HG03045 (cell line): ENCODE data around the gene EPSTI1.

Experiments used
- ATAC-seq: cut with Tn5 transposase; IDR thresholded peaks from one replicate; pipeline ENCODE4 v1.9.1; 2021; ENCODE audit warnings: mild to moderate bottlenecking, moderate library complexity; ENCODE audit not compliant: unreplicated experiment

Gene EPSTI1

DNA sequence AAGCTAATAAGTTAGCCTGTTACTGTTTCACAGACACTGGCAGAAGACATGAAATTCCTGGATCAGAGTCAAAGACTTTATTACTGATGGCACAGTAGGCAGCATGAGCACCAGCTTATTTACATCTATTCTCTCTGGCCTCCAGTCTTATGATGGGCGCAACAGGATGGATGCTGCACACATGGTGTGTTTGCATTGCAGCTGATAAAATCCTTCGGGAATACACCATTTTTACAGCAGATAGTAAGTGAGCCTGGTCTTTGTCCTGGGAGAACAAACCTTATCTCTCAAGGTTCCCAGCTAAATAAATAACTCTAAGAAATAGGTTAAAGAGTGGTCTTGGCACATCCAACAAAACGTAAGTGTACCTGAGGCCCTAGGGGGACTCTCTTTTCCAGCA lies 16.0 kb downstream of the EPSTI1 start:
- no peak for ATAC-seq

DNA sequence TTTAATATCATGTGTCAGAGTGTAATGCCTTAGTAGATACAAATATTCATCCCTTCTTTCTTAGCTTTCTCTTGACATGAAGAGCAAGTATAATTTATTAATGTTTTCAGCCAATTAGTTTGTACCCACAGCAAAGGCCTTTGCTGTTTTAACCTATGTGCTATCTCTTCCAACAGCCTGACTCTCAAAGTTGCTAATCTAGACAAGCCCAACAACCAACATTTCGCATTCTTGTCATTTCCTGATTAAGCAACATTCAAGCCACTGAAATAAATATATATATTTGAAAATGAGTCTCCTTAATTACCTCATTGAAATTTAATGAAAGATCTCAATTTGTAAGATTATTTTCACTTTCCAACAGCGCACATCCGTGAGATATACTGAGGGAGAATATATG lies 18.5 kb downstream of the EPSTI1 start:
- no peak for ATAC-seq

DNA sequence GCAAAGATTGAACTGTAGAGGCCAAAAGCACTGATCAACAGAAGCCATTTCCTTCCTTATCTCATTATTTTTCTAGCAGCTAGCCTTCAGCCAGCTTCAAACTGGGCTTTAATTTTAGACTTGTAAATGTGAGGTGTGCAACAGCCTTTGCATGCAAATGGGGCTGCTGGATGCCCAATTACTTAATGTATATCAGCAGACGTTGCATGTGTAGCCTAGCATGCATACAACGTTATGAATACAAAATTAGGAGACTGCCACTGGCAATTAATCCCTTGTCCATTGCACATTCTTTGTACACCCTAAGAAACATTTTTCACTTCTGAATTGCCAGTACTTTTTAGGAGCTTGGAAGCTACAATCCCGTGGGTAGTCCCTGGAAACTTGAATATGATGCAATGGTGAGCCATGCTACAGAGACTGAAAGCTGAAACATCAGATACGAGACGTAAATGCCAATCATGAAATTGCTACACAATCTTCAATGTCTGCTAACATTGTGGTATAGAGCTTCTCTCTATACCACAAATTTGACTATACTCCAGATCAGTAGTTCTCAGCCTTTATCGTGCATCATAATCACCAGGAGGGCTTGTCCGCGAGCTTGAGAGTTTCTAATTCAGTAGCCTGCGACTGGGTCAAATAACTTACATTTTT lies 20.2 kb downstream of the EPSTI1 start:
- no peak for ATAC-seq

DNA sequence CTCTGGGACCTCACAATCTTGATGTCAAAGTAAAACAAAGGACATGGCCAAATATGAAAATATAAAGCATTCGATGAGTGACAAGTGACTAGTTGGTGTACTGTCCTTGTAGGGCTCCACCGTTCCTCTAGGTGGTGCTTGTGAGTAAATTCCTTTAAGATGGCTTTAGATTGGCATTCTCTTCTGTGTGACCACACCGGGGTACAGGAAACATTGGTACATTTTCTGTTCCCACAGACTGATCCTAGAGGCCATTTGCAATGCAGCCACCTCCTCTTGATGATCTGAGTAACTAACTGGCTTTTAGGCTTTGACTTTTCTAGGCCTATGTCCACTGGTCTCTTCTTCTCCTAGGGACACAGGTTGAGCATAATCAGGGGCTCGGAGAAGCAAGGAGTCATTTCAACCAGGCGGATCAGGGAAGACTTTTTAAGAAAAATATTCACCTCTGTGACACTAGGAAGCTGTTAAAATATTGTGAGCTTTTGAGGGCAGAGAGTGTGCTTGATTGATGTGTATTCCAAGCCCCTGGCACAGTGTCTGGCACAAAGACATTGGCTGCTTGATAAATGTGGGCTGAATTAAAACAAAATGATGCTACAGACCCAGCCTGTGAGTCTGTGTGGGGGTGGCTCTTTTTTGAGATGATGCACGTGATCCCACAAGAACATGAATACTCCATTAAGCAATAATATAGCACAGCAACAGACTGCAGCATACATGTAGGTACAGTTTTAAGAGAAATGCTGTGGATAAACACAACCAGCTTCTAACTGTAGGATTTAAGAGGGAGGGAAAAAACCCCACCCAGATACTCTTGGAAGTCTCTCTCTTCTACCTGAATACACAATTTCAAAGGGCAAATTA lies 21.0 kb downstream of the EPSTI1 start:
- ATAC-seq = peak; percentile 59

DNA sequence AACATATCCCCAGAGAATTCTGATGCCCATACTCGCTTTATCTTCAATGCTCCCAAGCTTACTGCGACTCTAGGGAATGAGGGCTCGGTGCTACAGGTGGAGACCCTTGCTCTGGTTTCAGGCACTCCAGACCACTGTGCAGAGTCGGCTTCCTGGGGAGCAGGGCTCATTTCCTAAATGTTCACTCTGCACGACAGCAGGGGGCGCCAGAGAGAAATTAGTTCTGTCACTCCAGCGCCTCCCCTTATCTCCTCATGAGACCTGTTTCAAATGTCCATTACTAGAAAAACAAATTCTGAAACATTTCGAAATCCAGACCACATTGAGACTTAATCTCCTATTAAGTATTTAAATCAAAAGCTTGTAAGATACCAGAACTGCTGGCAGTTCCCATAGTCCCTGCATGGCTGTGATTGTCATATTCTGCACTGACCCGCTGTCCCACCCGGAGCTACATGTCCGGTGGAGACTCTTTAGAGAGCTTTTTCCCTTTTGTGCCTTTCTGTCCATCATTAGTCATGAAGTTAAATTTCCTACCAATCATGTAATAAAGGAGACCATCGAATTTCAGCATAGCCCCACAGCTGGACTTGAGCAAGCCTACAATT lies 22.4 kb downstream of the EPSTI1 start:
- ATAC-seq = no peak

DNA sequence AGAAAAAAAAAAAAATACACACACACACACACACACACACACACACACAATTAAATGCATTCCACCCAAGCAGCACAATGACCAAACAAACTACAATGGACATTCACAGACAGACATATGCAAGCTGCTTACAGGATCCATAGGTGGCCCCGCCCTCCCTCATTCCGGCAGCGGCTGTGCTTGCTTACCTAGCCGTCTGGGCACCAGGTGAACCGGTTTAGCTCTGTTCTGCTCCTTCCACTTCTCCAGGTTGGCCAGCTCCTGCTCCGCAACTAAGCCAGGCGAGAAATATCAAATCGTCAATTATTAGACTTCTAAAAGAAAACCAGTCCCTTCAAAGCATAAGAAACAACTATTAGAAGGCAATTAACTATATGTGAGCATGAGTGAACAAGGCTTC lies 23.1 kb downstream of the EPSTI1 start:
- no peak for ATAC-seq

DNA sequence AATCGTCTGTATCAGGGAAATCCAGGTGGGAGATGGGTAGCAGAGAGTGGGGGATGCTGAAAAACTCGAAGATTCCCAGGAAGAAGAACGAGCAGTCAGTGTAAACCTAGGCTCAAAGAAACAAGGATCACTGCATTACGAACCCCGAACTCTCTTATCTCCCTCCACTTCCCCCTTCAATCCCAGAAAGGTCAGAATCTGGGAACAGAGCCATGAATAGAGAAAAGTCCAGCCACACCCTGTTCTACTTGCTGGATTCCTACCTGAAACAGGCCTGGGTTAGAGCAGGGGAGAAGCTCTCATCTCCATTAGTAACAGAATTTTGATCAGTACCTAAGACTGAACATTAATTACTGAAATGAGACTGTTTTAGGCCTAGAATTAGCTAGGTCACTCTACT lies 24.4 kb downstream of the EPSTI1 start:
- no peak for ATAC-seq

DNA sequence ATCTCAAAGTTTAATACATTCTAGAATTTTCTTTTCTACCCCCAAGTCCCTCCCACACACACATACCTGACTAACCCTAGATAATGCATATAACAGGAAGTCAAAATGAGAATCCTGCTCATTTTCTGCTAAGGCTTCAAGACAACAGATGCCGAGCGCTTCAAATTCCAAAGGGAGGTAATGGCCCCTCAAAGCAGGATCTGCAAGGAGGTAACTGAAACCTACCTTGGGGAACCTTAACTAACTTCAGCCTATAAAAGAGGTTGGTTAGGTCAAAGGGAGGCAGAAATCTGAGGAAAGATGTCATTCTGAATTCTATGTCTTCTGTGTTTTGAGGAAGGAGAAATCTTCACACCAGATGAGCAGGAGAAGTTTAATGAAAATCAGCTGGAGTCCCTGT lies 26.8 kb downstream of the EPSTI1 start:
- no peak for ATAC-seq

DNA sequence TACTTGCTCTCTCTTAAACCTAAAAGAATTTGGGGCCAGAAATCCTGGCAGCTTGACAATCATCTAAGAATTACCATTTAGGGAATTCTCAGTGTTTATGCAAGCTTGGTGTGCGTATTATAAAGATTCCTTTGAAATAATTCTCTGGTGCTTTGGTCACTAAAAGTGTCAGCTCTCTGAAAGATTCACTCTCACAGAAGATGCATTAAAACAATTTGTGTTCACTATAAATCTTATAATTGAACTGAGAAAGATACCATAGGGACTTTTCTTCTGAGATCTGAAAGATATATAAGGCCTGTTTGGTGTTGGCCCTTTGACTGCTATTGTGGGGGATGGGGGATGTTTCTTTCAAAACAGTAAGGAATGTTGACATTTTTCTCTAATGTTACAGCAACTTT lies 27.3 kb downstream of the EPSTI1 start:
- no peak for ATAC-seq

DNA sequence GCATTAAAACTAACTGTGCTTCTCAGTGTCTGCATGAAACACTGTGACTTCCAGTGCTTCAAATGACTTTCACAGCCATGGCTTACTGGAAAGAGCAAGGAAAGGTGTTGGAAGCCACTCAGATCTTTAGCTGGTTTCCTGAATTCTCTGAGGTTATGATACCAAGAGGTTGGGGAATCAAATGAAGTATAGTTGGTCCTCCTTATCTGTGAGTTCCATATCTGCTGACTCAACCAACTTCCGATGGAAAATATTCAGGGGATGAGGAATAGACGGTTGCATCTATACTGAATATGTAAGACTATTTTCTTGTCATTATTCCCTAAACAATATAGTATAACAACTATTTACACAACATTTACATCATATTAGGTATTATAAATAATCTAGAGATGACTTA lies 32.4 kb downstream of the EPSTI1 start:
- no peak for ATAC-seq

DNA sequence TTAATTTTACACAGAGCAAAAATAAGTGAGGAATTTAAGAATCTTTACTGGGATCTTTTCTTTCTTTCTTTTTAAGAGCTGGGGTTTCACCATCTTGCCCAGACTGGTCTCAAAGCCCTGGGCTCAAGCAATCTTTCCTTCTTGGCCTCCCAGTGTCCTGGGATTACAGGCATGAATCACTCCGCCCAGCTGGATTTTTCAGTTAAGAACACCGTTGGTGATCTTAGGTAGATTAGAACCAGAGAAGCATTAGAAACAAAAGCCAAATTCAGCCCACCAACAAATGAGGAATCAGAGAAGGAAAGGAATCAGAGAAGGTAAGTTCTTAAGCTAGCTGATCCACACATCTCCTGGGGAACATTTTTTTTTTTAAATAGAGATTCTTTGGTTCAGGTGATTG lies 34.2 kb downstream of the EPSTI1 start:
- ATAC-seq = no peak

DNA sequence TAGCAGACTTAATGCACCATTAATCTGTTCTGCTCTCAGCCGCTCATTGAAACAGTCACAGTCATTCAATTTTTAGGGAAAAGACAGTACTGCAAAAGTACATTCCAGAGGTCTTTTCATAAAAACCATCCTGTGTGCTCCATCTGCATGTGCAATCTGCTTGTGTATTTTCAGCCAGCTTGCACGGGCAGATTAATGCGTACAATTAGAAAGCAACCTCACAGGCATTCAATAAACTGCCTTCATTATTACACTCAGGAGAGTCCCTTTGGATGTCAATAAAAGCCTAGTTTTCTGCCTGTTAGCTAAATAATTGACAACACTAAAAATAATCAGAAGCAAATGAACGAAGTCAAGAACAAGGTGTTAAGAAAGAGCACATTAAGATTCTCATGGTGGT lies 41.9 kb downstream of the EPSTI1 start:
- no peak for ATAC-seq

DNA sequence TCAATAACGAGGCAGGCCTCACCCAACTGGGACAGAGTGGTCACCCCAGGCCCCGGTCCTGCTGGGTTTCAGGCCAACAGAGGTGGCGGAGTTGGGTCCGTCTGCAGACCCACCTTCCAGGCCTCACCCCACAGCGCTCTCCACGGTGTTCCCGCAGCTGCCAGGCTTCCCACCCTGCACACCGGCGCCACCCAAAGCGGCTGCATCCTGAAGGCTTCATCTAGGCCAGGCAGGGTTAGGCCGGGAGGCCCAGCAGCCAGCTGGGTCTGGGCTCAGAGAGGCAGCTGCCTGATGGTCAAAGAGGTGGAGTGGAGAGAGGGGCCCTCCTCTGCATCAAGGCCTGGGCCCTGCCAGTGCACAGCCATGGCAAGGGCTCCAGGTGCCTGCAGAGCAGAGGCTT lies 44.1 kb downstream of the EPSTI1 start:
- no peak for ATAC-seq

DNA sequence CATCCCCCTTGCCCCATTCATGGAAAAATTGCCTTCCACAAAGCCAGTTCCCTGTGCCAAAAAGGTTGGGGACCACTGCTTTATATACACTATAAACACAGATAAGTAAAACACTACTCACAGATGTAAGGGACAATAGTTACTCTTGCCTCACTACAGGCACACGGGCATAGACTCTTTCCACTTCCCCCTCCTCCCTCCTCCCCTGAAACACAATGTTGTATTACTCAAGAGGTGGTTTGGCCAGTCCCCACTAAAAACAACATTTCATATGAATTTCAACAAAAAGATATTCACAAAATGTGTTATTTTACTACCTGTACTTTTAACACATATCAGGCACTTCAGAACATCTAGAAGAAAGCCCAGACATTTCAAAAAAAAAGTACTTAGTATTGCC lies 45.1 kb downstream of the EPSTI1 start:
- ATAC-seq = no peak

DNA sequence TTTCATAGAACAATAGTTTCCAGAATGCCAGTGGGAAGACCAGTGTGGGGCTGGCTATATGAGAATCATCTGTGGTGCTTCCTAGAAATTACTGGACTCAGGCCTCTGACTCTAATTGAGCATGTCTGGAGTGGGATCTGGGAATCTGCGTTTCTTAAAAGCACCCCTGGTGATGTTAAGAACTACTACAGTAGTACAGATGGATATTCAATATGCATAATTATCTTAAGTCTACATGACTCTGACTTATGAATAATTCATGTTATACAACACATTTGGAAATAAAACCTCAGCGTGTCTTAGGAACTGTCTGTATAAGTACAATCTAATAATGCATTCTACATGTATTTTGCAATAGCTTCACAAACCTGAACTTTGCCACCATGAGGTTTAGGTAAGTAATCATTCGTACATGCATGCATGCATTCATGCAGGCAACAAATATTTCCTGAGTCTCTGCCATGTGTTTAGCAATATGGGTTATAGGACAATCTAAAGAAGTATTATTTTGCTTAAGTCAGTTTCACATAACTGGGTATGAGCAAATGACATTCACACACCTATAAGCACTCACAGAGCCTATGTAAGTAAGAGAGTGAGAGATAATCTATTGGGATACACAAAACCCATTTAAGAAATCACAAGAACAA lies 62.0 kb downstream of the EPSTI1 start:
- no peak for ATAC-seq

DNA sequence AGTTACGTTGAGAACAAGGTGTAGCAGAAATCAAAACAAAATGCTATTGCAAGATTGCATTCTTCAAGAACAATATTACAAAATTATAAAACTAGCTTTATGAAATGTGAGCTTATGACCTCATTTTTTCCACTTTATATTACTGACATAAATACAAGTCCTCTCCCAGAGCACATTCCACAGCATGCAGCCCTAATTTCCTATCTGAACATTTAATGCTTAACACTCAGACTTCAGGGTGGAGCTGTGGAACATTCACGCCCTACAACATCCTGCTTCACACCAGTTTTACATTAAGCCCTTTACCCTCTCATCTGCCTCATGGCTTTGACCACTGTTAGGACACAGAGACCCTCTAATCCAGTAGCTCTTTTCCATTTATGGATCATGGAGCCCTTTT lies 65.5 kb downstream of the EPSTI1 start:
- no peak for ATAC-seq

DNA sequence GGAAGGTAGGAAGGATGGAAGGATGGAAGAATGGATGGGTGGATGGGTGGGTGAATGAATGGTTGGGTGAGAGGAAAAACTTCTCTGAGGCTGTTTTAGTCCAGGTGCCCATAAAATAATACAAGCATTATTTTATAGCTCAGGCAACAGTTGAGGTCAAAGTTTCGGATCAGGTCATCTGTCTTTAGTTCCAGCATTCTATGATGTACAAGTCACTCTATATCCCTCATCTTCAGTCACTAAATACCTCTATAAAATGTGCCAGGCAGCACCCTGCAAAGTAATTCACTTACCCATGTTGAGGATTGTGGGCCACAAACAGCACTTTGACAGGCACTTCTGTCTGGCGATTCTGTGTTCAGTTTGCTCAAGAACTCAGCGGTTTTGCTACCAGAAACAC lies 66.0 kb downstream of the EPSTI1 start:
- ATAC-seq = no peak

DNA sequence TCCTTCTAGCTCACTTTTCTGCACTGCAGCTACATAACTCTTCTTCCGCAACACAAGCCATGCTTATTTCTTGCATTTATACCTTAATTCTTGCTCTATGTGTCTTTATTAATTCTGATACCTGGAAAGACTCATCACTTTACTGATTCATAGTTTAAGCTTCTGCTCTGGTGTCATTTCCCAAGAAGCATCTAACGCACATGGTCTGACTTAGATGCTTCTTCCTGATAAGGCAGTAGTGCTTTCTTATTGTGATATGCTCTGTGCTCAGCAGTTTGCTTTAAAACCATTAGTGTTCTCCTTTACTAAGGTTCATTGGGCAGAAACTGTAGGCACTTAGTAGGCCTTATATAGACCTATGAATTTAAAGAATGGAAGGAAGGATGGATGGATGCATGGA lies 66.4 kb downstream of the EPSTI1 start:
- ATAC-seq = no peak

DNA sequence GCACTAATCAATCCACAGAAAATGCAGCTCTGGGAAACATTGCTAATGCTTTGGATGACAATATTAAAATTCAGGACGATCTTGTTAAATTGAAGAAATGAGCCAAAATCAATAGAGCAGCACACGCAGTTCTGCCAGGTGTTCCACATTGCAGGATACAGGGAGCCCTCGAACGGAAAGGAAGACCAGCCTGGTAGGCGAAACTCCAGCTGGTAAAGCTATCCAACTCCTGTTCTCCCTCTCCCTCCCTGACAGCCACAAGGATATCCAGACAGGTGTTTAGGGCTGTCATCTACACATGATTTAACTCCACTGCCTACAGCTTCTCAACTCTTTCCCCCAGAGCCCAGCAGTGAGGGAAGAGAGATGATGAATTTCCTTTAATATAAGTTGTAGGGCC lies 67.7 kb downstream of the EPSTI1 start:
- ATAC-seq = no peak

DNA sequence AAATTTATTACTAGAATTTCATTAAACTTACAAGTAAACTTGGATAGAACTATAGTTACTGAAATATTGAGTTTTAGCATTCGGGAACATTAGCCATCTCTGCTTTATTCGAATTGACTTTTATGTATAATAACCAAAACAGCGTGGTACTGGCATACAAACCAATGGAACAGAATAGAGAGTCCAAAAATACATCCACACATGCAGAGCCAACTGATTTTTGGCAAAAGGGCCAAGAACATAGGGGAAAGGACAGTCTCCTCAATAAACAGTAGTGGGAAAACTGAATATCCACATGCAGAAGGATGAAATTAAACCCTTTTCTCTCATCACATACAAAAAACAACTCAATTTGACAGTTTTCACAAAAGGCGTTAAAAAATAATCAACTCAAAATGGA lies 84.3 kb downstream of the EPSTI1 start:
- no peak for ATAC-seq

DNA sequence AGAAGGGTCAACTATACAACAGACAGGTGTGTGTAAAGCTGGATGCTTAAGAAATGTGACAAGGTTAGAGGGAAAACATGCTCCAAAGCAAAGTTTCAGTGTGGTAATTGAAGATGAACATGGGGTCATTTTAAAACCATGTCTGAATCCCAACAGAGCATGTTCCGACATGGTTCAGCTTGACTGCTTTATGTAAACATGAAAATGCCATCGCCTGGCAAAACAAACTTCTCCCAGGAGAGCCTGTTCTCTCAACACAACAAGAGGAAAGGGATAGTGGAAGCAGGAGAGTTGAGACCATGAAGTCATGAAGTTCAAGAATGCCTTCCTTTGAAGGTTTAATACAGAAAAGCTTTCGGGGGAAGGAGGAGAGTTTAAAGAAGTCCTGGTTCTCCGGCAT lies 85.8 kb downstream of the EPSTI1 start:
- ATAC-seq = no peak

DNA sequence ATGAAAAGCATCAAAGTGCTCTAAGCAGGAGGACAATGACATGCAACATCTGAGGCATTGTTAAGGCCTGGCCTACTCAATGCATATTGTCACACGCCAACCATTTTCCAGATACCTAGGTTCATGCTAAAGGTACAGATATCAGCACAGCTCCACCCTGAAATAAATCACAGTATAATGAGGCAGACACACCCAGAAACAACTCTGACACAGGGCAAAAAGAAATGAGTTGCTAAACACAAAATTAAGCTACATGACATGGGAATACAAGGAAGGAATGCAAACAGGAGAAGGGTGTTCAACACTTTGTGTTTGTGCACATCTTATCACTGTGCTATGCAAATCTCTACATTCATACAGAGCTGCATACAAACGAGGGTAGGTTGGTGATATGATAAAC lies 86.5 kb downstream of the EPSTI1 start:
- ATAC-seq = no peak
